ENCODE results near the gene CDC73.

CDC73 gene

DNA sequence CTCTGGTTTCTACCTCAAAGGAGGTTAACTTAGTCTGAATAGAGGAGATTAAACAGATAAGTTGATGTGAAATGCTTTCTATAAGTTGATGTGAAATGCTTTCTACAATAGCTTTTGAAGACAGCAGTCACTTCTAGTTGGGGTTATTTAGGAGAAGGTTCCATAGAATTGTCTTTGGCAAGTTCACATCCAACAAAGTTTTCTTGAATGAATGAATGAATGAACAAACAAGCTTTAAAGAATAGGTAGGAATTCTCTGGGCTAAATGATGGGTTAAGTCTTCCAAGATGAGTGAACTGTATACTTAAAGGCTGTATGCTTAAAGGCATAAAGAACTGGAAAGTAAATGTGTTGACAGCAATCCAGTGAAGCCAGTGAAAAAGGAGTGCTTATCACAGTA is 1.9 kb downstream of the CDC73 start:
- Histone ChIP-seq H3K4me2 (ENCODE audit: low read length) (peak overlapping the region; percentile 20), H3K9me3 (ENCODE audit: control insufficient read depth, low read length) (no peaks in the 10 kb centered on the region), H3K36me3 (ENCODE audit: control insufficient read depth, insufficient read depth, low read length) (no peaks in the 10 kb centered on the region), H3K79me2 (peaks cover 7% of the 10 kb centered on the region), H3K27ac (no peak overlapping the region), H3K9ac (no peak overlapping the region), H2AFZ (no peak overlapping the region), H3K4me3 (ENCODE audit: low read depth, low read length) (no peak overlapping the region), H3K4me1 (no peaks in the 10 kb centered on the region), H3K27me3 (ENCODE audit: control insufficient read depth, insufficient read depth, low read length) (no peaks in the 10 kb centered on the region)
- TF ChIP-seq, protein P1, sequence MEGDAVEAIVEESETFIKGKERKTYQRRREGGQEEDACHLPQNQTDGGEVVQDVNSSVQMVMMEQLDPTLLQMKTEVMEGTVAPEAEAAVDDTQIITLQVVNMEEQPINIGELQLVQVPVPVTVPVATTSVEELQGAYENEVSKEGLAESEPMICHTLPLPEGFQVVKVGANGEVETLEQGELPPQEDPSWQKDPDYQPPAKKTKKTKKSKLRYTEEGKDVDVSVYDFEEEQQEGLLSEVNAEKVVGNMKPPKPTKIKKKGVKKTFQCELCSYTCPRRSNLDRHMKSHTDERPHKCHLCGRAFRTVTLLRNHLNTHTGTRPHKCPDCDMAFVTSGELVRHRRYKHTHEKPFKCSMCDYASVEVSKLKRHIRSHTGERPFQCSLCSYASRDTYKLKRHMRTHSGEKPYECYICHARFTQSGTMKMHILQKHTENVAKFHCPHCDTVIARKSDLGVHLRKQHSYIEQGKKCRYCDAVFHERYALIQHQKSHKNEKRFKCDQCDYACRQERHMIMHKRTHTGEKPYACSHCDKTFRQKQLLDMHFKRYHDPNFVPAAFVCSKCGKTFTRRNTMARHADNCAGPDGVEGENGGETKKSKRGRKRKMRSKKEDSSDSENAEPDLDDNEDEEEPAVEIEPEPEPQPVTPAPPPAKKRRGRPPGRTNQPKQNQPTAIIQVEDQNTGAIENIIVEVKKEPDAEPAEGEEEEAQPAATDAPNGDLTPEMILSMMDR (IDR thresholded peaks at IDR 0.05) = no peak

- Histone ChIP-seq H3K4me1 (no peaks in the 10 kb centered on the region), H3K27me3 (ENCODE audit: control insufficient read depth, insufficient read depth, low read length) (no peaks in the 10 kb centered on the region), H3K4me2 (ENCODE audit: low read length) (no peak overlapping the region), H3K4me3 (ENCODE audit: low read depth, low read length) (no peak overlapping the region), H3K9me3 (ENCODE audit: control insufficient read depth, low read length) (no peaks in the 10 kb centered on the region), H3K79me2 (peaks cover 9% of the 10 kb centered on the region), H2AFZ (no peak overlapping the region), H3K27ac (no peak overlapping the region), H3K36me3 (ENCODE audit: control insufficient read depth, insufficient read depth, low read length) (no peaks in the 10 kb centered on the region), H3K9ac (no peak overlapping the region)
- TF ChIP-seq, protein P1 (IDR thresholded peaks at IDR 0.05) = no peak
Observed at GRCh38 chr1:193125369-193125768, 3.5 kb downstream of the CDC73 start.

DNA sequence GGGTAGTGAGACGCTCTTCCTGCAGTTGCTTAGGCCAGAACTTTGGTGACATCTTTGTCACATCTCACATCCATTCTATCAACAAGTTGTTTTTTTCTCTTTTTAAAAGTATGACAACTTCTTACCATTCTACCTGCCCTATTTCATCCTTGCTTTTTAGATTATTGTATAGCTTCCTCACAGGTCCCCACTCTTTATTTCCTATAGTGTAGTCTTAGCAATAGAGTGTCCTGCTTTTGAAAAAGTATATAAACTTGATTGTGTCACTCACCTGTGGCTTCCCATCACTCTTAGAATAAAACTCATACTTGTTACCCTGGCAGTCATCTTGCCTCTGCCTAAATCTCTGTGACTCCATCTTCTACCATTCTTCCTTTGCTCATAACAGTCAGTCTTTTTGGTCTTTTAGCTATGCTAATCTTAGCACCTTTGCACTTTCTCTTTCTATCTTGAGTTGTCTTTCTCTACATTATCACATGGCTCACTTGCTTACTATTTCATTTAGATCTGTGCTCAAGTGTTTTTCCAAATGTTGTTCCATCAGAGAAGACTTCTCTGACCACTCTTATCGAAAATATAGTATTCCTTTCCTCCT is 9.5 kb downstream of the CDC73 start:
- H2AFZ ChIP-seq = no peak overlapping the region
- no peaks in the 10 kb centered on the region for H3K4me1 ChIP-seq
- no peak overlapping the region for H3K4me3 ChIP-seq (ENCODE audit: low read depth, low read length)
- no peaks in the 10 kb centered on the region for H3K9me3 ChIP-seq (ENCODE audit: control insufficient read depth, low read length)
- no peak overlapping the region for H3K4me2 ChIP-seq (ENCODE audit: low read length)
- TF ChIP-seq, protein P1 (IDR thresholded peaks at IDR 0.05) = no peak
- H3K27me3 ChIP-seq (ENCODE audit: control insufficient read depth, insufficient read depth, low read length) = no peaks in the 10 kb centered on the region
- H3K79me2 ChIP-seq = peaks cover 13% of the 10 kb centered on the region
- H3K36me3 ChIP-seq (ENCODE audit: control insufficient read depth, insufficient read depth, low read length) = no peaks in the 10 kb centered on the region
- H3K9ac ChIP-seq = no peak overlapping the region
- no peak overlapping the region for H3K27ac ChIP-seq

GRCh38 chr1:193140254-193140653 is 18.4 kb downstream of the CDC73 start:
- H3K27me3 ChIP-seq (ENCODE audit: control insufficient read depth, insufficient read depth, low read length) = no peaks in the 10 kb centered on the region
- no peaks in the 10 kb centered on the region for H3K9me3 ChIP-seq (ENCODE audit: control insufficient read depth, low read length)
- no peaks in the 10 kb centered on the region for H3K4me1 ChIP-seq
- no peak overlapping the region for H3K4me3 ChIP-seq (ENCODE audit: low read depth, low read length)
- no peak overlapping the region for H3K9ac ChIP-seq
- no peaks in the 10 kb centered on the region for H3K36me3 ChIP-seq (ENCODE audit: control insufficient read depth, insufficient read depth, low read length)
- no peak overlapping the region for H2AFZ ChIP-seq
- no peaks in the 10 kb centered on the region for H3K79me2 ChIP-seq
- no peak overlapping the region for H3K27ac ChIP-seq
- H3K4me2 ChIP-seq (ENCODE audit: low read length) = no peak overlapping the region
- TF ChIP-seq, protein P1 (IDR thresholded peaks at IDR 0.05) = no peak

GRCh38 chr1:193141804-193142203 is 20.0 kb downstream of the CDC73 start:
- H3K9ac ChIP-seq = no peak overlapping the region
- TF ChIP-seq, protein P1 (IDR thresholded peaks at IDR 0.05) = no peak

More at GRCh38 chr1:193141804-193142203, 20.0 kb downstream of the CDC73 start:
- H3K79me2 ChIP-seq = no peaks in the 10 kb centered on the region
- H3K36me3 ChIP-seq (ENCODE audit: control insufficient read depth, insufficient read depth, low read length) = no peaks in the 10 kb centered on the region
- no peaks in the 10 kb centered on the region for H3K4me1 ChIP-seq
- no peaks in the 10 kb centered on the region for H3K9me3 ChIP-seq (ENCODE audit: control insufficient read depth, low read length)
- H3K27ac ChIP-seq = no peak overlapping the region
- H3K27me3 ChIP-seq (ENCODE audit: control insufficient read depth, insufficient read depth, low read length) = no peaks in the 10 kb centered on the region
- H3K4me2 ChIP-seq (ENCODE audit: low read length) = no peak overlapping the region
- no peak overlapping the region for H3K4me3 ChIP-seq (ENCODE audit: low read depth, low read length)
- no peak overlapping the region for H2AFZ ChIP-seq
